Spleen (tissue), 11 donors: ENCODE results near the gene NMNAT2. TPM values are rescaled to one million over a fixed set of nuclear protein-coding genes. Genes with fewer than 3 reads are reported as not detected.
A peak's percentile ranks its signal among the peaks of the same experiment; 100 is the strongest.

Source experiments
- DNase-seq: peaks from one replicate; pipeline ENCODE4 v3.0.0-alpha.2; 2020
- H3K27ac ChIP-seq, 8 donors: fragments of 200-600 bp; sonication (generic) in 7 of 8; 1 replicate in 4 of 8; 2 replicates in 4 of 8; pipeline versions ENCODE4 v1.5.0 to v1.8.0; 2016 to 2021; ENCODE audit warnings: inconsistent platforms in 4 of 8, mild to moderate bottlenecking in 4 of 8, moderate library complexity in 1 of 8
- H3K27me3 ChIP-seq, 7 donors: fragments of 200-600 bp; sonication (generic) in 6 of 7; replicated peaks in 1 of 7; 1 replicate in 4 of 7; 2 replicates in 3 of 7; pipeline versions ENCODE4 v1.5.0 to v1.8.0; 2016 to 2021; ENCODE audit warnings: inconsistent platforms in 3 of 7, mild to moderate bottlenecking in 1 of 7
- H3K36me3 ChIP-seq, 6 donors: fragments of 200-600 bp; sonication (generic) in 5 of 6; 1 replicate in 4 of 6; 2 replicates in 2 of 6; pipeline versions ENCODE4 v1.5.0 to v1.8.0; 2016 to 2021; ENCODE audit warnings: inconsistent platforms in 2 of 6
- H3K4me1 ChIP-seq, 6 donors: fragments of 200-600 bp; sonication (generic) in 5 of 6; 1 replicate in 3 of 6; 2 replicates in 3 of 6; pipeline versions ENCODE4 v1.5.0 to v1.8.0; 2016 to 2021; ENCODE audit warnings: inconsistent platforms in 3 of 6
- H3K4me3 ChIP-seq, 8 donors: fragments of 200-600 bp; sonication (generic) in 7 of 8; 1 replicate in 4 of 8; 2 replicates in 4 of 8; pipeline versions ENCODE4 v1.5.0 to v1.8.0; 2016 to 2021; ENCODE audit warnings: inconsistent platforms in 4 of 8, mild to moderate bottlenecking in 4 of 8, moderate library complexity in 2 of 8
- H3K9me3 ChIP-seq, 8 donors: fragments of 200-600 bp; sonication (generic) in 7 of 8; 1 replicate in 4 of 8; 2 replicates in 4 of 8; pipeline versions ENCODE4 v1.5.0 to v1.8.0; 2016 to 2021; ENCODE audit warnings: inconsistent platforms in 4 of 8
- POLR2A ChIP-seq, 3 donors: fragments of 450-650 bp; IDR thresholded peaks; one replicate each; pipeline ENCODE4 v1.5.1; 2017; ENCODE audit warnings: antibody characterized with exemption in 3 of 3, mild to moderate bottlenecking in 1 of 3
- POLR2AphosphoS5 ChIP-seq, 3 donors: sonication (generic); formaldehyde crosslinking; IDR thresholded peaks; one replicate each; pipeline ENCODE4 v1.5.1; 2017; ENCODE audit warnings: antibody characterized with exemption in 3 of 3
- WGBS, 5 donors: extraction: QIAGEN DNeasy Blood & Tissue Kit in 3 of 5; methylation state at CpG; one replicate each; pipeline versions ENCODE4 v1.1.5 to v1.1.7; 2013 to 2018; 5-methylcytosine and 5-hydroxymethylcytosine counted together
- intact Hi-C: fragments of 100-400 bp; cut with DNase I; formaldehyde crosslinking; loops from one replicate; pipeline ENCODE4 v1.15.0; 2023; ENCODE audit warnings: low total_unique reads
- polyA plus RNA-seq, 3 donors: library from polyadenylated mRNA; stranded (reverse); fragments of 200-250 nt; gene quantifications; one replicate each; pipeline ENCODE4 v1.2.1, GENCODE V29; 2013
- total RNA-seq, 7 donors: library from RNA; depleted of rRNA in 3 of 7; stranded (reverse); fragments of >200 nt in 3 of 7; fragmentation: NEBNext Ultra II Directional in 4 of 7; extraction: Animal tissue kit (Norgen Biotek cat#: 25700) in 4 of 7; gene quantifications; one replicate each; pipeline versions ENCODE4 v1.1.0 to v1.2.1, GENCODE V29; 2016 to 2021
- TF ChIP-seq, protein P1 (sequence below), 11 experiments: fragments of 200-600 bp in 7 of 11; fragments of 450-650 bp in 4 of 11; sonication (generic) in 4 of 11; IDR thresholded peaks in 8 of 11; conservative IDR thresholded peaks in 3 of 11; 1 replicate in 7 of 11; 2 replicates in 4 of 11; pipeline versions ENCODE4 v1.4.0 to v1.8.0; 2016 to 2021; ENCODE audit warnings: antibody characterized with exemption in 11 of 11, inconsistent platforms in 4 of 11, mild to moderate bottlenecking in 1 of 11
- donor health status: healthy with polysubstance abuse.
- donor health status: DM: no; HTN: no; CAD: no; lungs with moderate emphysema.
- donor health status: DM: no; HTN: no; CAD: no.
- donor health status: Bipolar disorder and iron deficiency.
- donor health status: healthy.
- donor health status: DM: no; HTN: no; CAD: no.
- donor health status: DM: yes; HTN: yes; CAD: no.

NMNAT2 gene
- total and polyA plus RNA-seq, 10 donors: 0.05 to 1.7 (median 0.17) TPM

DNA sequence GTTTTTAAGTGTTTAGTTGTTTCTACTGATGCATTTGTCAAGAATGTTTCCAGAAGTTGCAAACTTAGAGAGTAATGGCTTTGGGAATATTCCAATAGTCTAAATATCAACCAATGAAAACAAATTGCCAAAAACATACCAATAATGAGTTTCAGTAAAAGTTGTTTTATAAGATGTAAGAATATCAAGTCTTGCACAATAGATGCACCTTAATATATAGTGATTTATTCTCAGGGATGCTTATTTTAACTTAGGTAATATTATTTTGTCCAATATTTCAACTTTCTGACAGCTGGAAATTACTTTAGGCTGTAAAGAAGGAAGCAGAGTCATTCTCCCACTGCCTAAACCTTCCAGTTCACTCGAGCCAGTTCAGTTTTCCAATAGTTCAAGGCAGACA, 5.4 kb upstream of the NMNAT2 start:
- Histone ChIP-seq H3K4me1 (peaks cover 0 to 1% (median 0%) of the 10 kb centered on the region in 6 donors), H3K27ac (no peak overlapping the region), H3K9me3 (no peaks in the 10 kb centered on the region), H3K36me3 (no peaks in the 10 kb centered on the region), H3K27me3 (peaks cover 0 to 75% (median 19%) of the 10 kb centered on the region in 7 donors), H3K4me3 (no peak overlapping the region)
- no peak for DNase-seq
- TF ChIP-seq, protein P1, sequence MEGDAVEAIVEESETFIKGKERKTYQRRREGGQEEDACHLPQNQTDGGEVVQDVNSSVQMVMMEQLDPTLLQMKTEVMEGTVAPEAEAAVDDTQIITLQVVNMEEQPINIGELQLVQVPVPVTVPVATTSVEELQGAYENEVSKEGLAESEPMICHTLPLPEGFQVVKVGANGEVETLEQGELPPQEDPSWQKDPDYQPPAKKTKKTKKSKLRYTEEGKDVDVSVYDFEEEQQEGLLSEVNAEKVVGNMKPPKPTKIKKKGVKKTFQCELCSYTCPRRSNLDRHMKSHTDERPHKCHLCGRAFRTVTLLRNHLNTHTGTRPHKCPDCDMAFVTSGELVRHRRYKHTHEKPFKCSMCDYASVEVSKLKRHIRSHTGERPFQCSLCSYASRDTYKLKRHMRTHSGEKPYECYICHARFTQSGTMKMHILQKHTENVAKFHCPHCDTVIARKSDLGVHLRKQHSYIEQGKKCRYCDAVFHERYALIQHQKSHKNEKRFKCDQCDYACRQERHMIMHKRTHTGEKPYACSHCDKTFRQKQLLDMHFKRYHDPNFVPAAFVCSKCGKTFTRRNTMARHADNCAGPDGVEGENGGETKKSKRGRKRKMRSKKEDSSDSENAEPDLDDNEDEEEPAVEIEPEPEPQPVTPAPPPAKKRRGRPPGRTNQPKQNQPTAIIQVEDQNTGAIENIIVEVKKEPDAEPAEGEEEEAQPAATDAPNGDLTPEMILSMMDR (IDR thresholded peaks at IDR 0.05 in 8 of 11, conservative IDR thresholded peaks at IDR 0.05 in 3 of 11): no peak
- TF ChIP-seq POLR2A (IDR thresholded peaks at IDR 0.05): no peak
- no peak for TF ChIP-seq POLR2AphosphoS5 (IDR thresholded peaks at IDR 0.05)
- intact Hi-C loops: no loop called here
- 27 to 47% (median 29%) methylated on average over 1 of the region's 1 CpG for WGBS, 5 donors

DNA sequence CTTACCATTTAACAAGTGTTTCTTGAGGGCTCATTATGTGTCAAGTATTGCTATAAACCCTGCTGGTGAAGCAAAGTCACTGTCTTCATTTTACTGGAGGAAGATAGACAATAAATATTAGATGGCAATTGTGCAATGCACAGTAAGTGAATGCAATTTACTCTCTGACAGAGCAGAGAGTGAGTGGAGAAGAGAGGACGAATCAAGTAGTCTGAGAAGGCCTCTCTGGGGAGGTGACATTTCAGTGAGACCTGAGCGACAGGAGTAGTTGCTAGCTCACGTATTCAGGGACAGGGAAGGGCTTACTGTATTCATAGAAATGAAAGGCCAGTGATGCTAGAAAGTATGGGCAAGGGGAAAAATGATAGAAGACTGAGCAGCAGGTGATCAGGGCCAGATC, 1.2 kb upstream of the NMNAT2 start:
- 71 to 79% (median 75%) methylated on average over 3 of the region's 3 CpGs for WGBS, 5 donors
- DNase-seq: no peak
- H3K4me1 ChIP-seq: peaks cover 9 to 27% (median 20%) of the 10 kb centered on the region in 6 donors
- no peak overlapping the region for H3K4me3 ChIP-seq
- H3K9me3 ChIP-seq: no peaks in the 10 kb centered on the region
- TF ChIP-seq, protein P1 (IDR thresholded peaks at IDR 0.05 in 8 of 11, conservative IDR thresholded peaks at IDR 0.05 in 3 of 11): no peak
- TF ChIP-seq POLR2AphosphoS5 (IDR thresholded peaks at IDR 0.05): no peak
- TF ChIP-seq POLR2A (IDR thresholded peaks at IDR 0.05): no peak
- H3K36me3 ChIP-seq: no peaks in the 10 kb centered on the region
- H3K27ac ChIP-seq: no peak overlapping the region
- peaks cover 4 to 92% (median 52%) of the 10 kb centered on the region in 7 donors for H3K27me3 ChIP-seq
- intact Hi-C loops: no loop called here

DNA sequence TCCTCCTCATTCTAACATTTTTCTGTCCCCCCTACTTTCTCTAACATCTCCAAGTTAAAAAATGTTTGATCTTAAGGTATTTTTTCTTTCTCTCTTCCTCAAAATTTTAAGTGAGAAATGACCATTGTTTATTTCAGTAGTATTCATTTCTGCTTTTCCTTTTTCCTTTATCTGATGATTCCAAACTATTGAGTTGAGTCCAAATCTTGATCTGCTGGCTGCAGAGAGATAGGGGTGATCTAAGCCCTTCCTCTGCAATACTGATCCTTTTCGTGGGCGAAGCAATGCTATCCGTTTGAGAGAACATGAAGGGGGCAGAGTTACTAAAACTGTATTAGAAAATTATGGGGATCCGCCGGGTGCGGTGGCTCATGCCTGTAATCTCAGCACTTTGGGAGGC, 516 bp upstream of the NMNAT2 start:
- Histone ChIP-seq H3K4me3 (no peak overlapping the region), H3K27me3 (peaks cover 4 to 96% (median 52%) of the 10 kb centered on the region in 7 donors), H3K36me3 (no peaks in the 10 kb centered on the region), H3K9me3 (no peaks in the 10 kb centered on the region), H3K27ac (no peak overlapping the region), H3K4me1 (peaks cover 9 to 27% (median 20%) of the 10 kb centered on the region in 6 donors)
- intact Hi-C loops: no loop called here
- TF ChIP-seq, protein P1 (IDR thresholded peaks at IDR 0.05 in 8 of 11, conservative IDR thresholded peaks at IDR 0.05 in 3 of 11): no peak
- TF ChIP-seq POLR2A (IDR thresholded peaks at IDR 0.05) (no peak), POLR2AphosphoS5 (IDR thresholded peaks at IDR 0.05) (no peak)
- 80 to 85% (median 82%) methylated on average over 6 of the region's 6 CpGs for WGBS, 5 donors
- no peak for DNase-seq

DNA sequence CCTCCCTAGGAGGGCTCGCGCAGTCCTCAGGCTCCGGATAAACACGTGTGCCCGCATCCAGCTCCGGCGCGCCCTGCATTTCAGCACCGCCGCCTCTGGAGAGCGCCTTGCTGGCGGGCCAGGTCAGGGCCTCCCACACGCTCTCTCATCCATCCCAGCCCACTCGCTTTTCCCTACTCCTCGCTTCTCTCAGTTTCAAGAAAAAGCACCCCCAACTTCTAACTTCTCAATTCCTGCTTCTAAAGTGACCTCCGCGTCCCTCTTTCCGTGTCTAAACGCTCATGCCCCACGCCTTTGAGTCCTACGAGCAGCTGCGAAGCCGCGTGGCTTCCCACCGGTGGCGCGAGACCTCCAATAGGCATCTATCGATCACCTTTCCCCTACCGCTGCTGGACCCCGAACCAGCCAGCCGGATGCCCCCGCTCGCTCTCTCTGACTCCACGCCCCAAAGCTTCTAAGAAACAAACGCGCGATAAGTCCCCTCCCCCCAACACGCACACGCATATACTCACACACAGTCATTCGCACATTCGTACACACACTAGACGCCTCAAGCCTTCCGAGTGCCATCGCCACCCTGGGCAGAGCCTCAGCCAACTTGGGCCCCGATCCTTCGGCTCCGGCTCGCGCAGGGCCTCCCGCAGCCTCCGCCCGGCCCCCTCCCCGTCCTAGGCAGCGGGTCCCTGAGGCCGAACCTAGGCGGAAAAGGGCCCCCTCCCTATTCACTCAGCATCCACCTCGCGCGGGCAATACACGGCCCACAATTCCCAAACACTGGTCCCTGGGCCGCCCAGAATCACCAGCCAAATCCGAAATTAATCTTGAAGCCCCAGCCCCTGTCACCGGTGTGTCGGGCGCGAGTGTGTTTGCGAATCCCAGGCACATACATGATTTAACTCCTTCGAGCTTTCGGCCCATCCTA, 1.1 kb downstream of the NMNAT2 start:
- Histone ChIP-seq H3K9me3 (no peaks in the 10 kb centered on the region), H3K36me3 (no peaks in the 10 kb centered on the region), H3K4me3 (peak overlapping the region in 6 of 8 donors; percentile 5 to 52 (median 18)), H3K4me1 (peaks cover 9 to 27% (median 20%) of the 10 kb centered on the region in 6 donors), H3K27me3 (peaks cover 4 to 86% (median 52%) of the 10 kb centered on the region in 7 donors), H3K27ac (no peak overlapping the region)
- intact Hi-C loops: no loop called here
- TF ChIP-seq, protein P1 (IDR thresholded peaks at IDR 0.05 in 8 of 11, conservative IDR thresholded peaks at IDR 0.05 in 3 of 11): no peak
- TF ChIP-seq POLR2AphosphoS5 (IDR thresholded peaks at IDR 0.05): peak in 1 of 3 donors; percentile 36
- DNase-seq: peak; percentile 80
- 6 to 14% (median 8%) methylated on average over 60 to 69 of the region's 69 CpGs for WGBS, 5 donors
